Ascending aorta (tissue), 2 donors: ENCODE results near the gene ZMYND11. TPM values are rescaled to one million over a fixed set of nuclear protein-coding genes. Genes with fewer than 3 reads are reported as not detected.

Experiments used
- DNase-seq, 2 donors: peaks; one replicate each; pipeline ENCODE4 v3.0.0-alpha.2; 2019; ENCODE audit warnings: low spot score in 2 of 2
- H3K27ac ChIP-seq, 2 donors: fragments of 200-600 bp; sonication (generic); one replicate each; pipeline ENCODE4 v1.5.1; 2016 to 2017; ENCODE audit warnings: mild to moderate bottlenecking in 1 of 2
- H3K27me3 ChIP-seq: fragments of 200-600 bp; sonication (generic); one replicate; pipeline ENCODE4 v1.5.1; 2017
- H3K36me3 ChIP-seq, 2 donors: fragments of 200-600 bp; sonication (generic); one replicate each; pipeline ENCODE4 v1.5.1; 2016
- H3K4me1 ChIP-seq, 2 donors: fragments of 200-600 bp; sonication (generic); one replicate each; pipeline ENCODE4 v1.5.1; 2016 to 2017; ENCODE audit warnings: mild to moderate bottlenecking in 1 of 2
- H3K4me3 ChIP-seq, 2 donors: fragments of 200-600 bp; sonication (generic); one replicate each; pipeline ENCODE4 v1.5.1; 2016 to 2017; ENCODE audit warnings: mild to moderate bottlenecking in 1 of 2
- H3K9me3 ChIP-seq, 2 donors: fragments of 200-600 bp; sonication (generic); one replicate each; pipeline ENCODE4 v1.5.1; 2016
- CTCF ChIP-seq, 3 experiments: fragments of 200-600 bp in 2 of 3; fragments of 450-650 bp in 1 of 3; sonication (generic) in 2 of 3; IDR thresholded peaks; one replicate each; pipeline ENCODE4 v1.5.1; 2016 to 2019; ENCODE audit warnings: antibody characterized with exemption in 3 of 3, mild to moderate bottlenecking in 1 of 3, moderate library complexity in 1 of 3
- intact Hi-C: fragments of 100-400 bp; cut with DNase I; formaldehyde crosslinking; loops from one replicate; pipeline ENCODE4 v1.15.1; 2023
- total RNA-seq: library from RNA; depleted of rRNA; stranded (reverse); fragments of >200 nt; gene quantifications from one replicate; pipeline ENCODE4 v1.1.0, GENCODE V29; 2016

ZMYND11 gene
- total RNA-seq, 1 donor from 2014 or later = 29.6 TPM

GRCh38 chr10:241966-242643 is 106.8 kb downstream of the ZMYND11 start:
- Histone ChIP-seq H3K27me3 (no peaks in the 10 kb centered on the region), H3K9me3 (no peaks in the 10 kb centered on the region), H3K36me3 (peaks cover 16 to 40% of the 10 kb centered on the region in 2 donors), H3K27ac (no peak overlapping the region), H3K4me1 (peaks cover 0 to 12% of the 10 kb centered on the region in 2 donors), H3K4me3 (no peak overlapping the region)
- TF ChIP-seq CTCF (IDR thresholded peaks at IDR 0.05) = no peak
- intact Hi-C loops = no loop called here
- no peak for DNase-seq

DNA sequence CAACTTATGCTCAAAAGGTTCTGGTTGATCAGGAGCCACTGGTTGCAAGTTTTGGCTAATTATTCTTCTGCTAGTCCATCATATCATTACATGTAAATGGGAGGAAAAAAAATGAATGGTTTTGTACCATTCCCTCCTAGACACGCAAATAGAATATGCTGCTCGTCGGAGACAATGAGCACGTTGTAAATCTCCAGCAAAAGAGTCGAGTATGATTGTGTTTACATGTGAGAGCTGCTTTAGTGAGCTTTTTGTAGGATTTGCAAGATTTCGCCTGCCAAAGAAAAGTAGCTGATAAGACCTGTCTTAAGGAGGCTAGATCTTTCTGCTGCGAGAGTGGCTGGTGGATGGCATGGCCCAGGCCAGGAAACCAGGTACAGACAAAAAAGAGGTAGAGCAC is 109.0 kb downstream of the ZMYND11 start:
- TF ChIP-seq CTCF (IDR thresholded peaks at IDR 0.05) = no peak
- no peak overlapping the region for H3K27ac ChIP-seq
- no peak overlapping the region for H3K4me3 ChIP-seq
- H3K4me1 ChIP-seq = peaks cover 0 to 12% of the 10 kb centered on the region in 2 donors
- intact Hi-C loops = no loop called here
- DNase-seq = no peak
- H3K36me3 ChIP-seq = peaks cover 31 to 48% of the 10 kb centered on the region in 2 donors
- no peaks in the 10 kb centered on the region for H3K9me3 ChIP-seq
- no peaks in the 10 kb centered on the region for H3K27me3 ChIP-seq

GRCh38 chr10:246431-246830 is 111.2 kb downstream of the ZMYND11 start:
- no peak for TF ChIP-seq CTCF (IDR thresholded peaks at IDR 0.05)
- intact Hi-C loops = no loop called here
- H3K36me3 ChIP-seq = peaks cover 35 to 66% of the 10 kb centered on the region in 2 donors

GRCh38 chr10:247480-247879 is 112.2 kb downstream of the ZMYND11 start:
- H3K27ac ChIP-seq = no peak overlapping the region
- no peaks in the 10 kb centered on the region for H3K9me3 ChIP-seq
- no peaks in the 10 kb centered on the region for H3K27me3 ChIP-seq
- intact Hi-C loops = no loop called here
- no peak for DNase-seq
- no peaks in the 10 kb centered on the region for H3K4me1 ChIP-seq
- H3K4me3 ChIP-seq = no peak overlapping the region
- H3K36me3 ChIP-seq = peaks cover 41 to 75% of the 10 kb centered on the region in 2 donors
- no peak for TF ChIP-seq CTCF (IDR thresholded peaks at IDR 0.05)

More at GRCh38 chr10:246431-246830, 111.2 kb downstream of the ZMYND11 start:
- no peak overlapping the region for H3K27ac ChIP-seq
- H3K9me3 ChIP-seq = no peaks in the 10 kb centered on the region
- no peak overlapping the region for H3K4me3 ChIP-seq
- H3K4me1 ChIP-seq = peaks cover 0 to 4% of the 10 kb centered on the region in 2 donors
- H3K27me3 ChIP-seq = no peaks in the 10 kb centered on the region
- no peak for DNase-seq

- Histone ChIP-seq H3K27ac (no peak overlapping the region), H3K9me3 (no peaks in the 10 kb centered on the region), H3K4me3 (no peak overlapping the region), H3K27me3 (no peaks in the 10 kb centered on the region), H3K36me3 (peaks cover 41 to 81% of the 10 kb centered on the region in 2 donors), H3K4me1 (no peaks in the 10 kb centered on the region)
- intact Hi-C loops = no loop called here
- no peak for TF ChIP-seq CTCF (IDR thresholded peaks at IDR 0.05)
- no peak for DNase-seq
Measured at GRCh38 chr10:248307-248706, 113.1 kb downstream of the ZMYND11 start.
